Stimulated activated naive B cell treated with anti-CD40 and anti-IgM and Interleukin-4, amounts not matched to agents 10 μg/mL and 1 μg/mL and 100 μg/mL, for 72 hours (primary cell): ENCODE data around the gene GABRA4.

Experiments used
- ATAC-seq, 2 donors: fragments of 150-1000 bp; cut with Tn5 transposase; replicated peaks; 2 replicates each; pipeline ENCODE4 v1.10.0; 2021; ENCODE audit warnings: moderate library complexity in 1 of 2
- DNase-seq: peaks from one replicate; pipeline ENCODE4 v3.0.0; 2021
- H3K27ac Mint-ChIP-seq: one replicate; pipeline ENCODE4 v1.8.0; 2022; ENCODE audit warnings: mild to moderate bottlenecking, mixed read lengths
- H3K27me3 Mint-ChIP-seq, 2 donors: one replicate each; pipeline ENCODE4 v1.8.0; 2022; ENCODE audit warnings: mixed read lengths in 2 of 2
- H3K36me3 Mint-ChIP-seq, 2 donors: one replicate each; pipeline ENCODE4 v1.8.0; 2022; ENCODE audit warnings: mixed read lengths in 2 of 2, mild to moderate bottlenecking in 1 of 2
- H3K4me1 Mint-ChIP-seq, 2 donors: one replicate each; pipeline ENCODE4 v1.8.0; 2022; ENCODE audit warnings: mixed read lengths in 2 of 2, mild to moderate bottlenecking in 1 of 2
- H3K4me3 Mint-ChIP-seq, 2 donors: one replicate each; pipeline ENCODE4 v1.8.0; 2022; ENCODE audit warnings: mild to moderate bottlenecking in 2 of 2, mixed read lengths in 2 of 2, moderate library complexity in 1 of 2
- H3K9me3 Mint-ChIP-seq, 2 donors: one replicate each; pipeline ENCODE4 v1.8.0; 2022; ENCODE audit warnings: mixed read lengths in 2 of 2, mild to moderate bottlenecking in 1 of 2

Gene GABRA4

GRCh38 chr4:46958742-46959488 lies 34.5 kb downstream of the GABRA4 start:
- ATAC-seq, result no peak
- no peaks in the 10 kb centered on the region for H3K27me3 Mint-ChIP-seq
- H3K27ac Mint-ChIP-seq, result no peak overlapping the region
- no peaks in the 10 kb centered on the region for H3K4me1 Mint-ChIP-seq
- no peak for DNase-seq
- H3K9me3 Mint-ChIP-seq, result no peaks in the 10 kb centered on the region
- no peak overlapping the region for H3K4me3 Mint-ChIP-seq
- H3K36me3 Mint-ChIP-seq, result no peaks in the 10 kb centered on the region

GRCh38 chr4:46956451-46956850 lies 36.9 kb downstream of the GABRA4 start:
- Mint-ChIP-seq H3K9me3 (no peaks in the 10 kb centered on the region), H3K4me1 (no peaks in the 10 kb centered on the region), H3K36me3 (no peaks in the 10 kb centered on the region), H3K27me3 (no peaks in the 10 kb centered on the region), H3K27ac (no peak overlapping the region), H3K4me3 (no peak overlapping the region)
- DNase-seq, result no peak
- ATAC-seq, result no peak

GRCh38 chr4:46955601-46956000 lies 37.8 kb downstream of the GABRA4 start:
- Mint-ChIP-seq H3K27me3 (no peaks in the 10 kb centered on the region), H3K36me3 (no peaks in the 10 kb centered on the region), H3K27ac (no peak overlapping the region), H3K4me1 (no peaks in the 10 kb centered on the region), H3K9me3 (no peaks in the 10 kb centered on the region), H3K4me3 (no peak overlapping the region)
- no peak for ATAC-seq
- no peak for DNase-seq

GRCh38 chr4:46954643-46955042 lies 38.7 kb downstream of the GABRA4 start:
- Mint-ChIP-seq H3K9me3 (no peaks in the 10 kb centered on the region), H3K4me3 (no peak overlapping the region), H3K4me1 (no peaks in the 10 kb centered on the region), H3K27ac (no peak overlapping the region), H3K36me3 (no peaks in the 10 kb centered on the region), H3K27me3 (no peaks in the 10 kb centered on the region)
- ATAC-seq (no peak), DNase-seq (no peak)

- no peaks in the 10 kb centered on the region for H3K27me3 Mint-ChIP-seq
- no peak for ATAC-seq
These were observed 39.8 kb downstream of the GABRA4 start for GRCh38 chr4:46953564-46953963.

GRCh38 chr4:46952451-46952850 lies 40.9 kb downstream of the GABRA4 start:
- ATAC-seq, result no peak
- H3K27ac Mint-ChIP-seq, result no peak overlapping the region
- H3K27me3 Mint-ChIP-seq, result no peaks in the 10 kb centered on the region
- H3K36me3 Mint-ChIP-seq, result no peaks in the 10 kb centered on the region
- no peak overlapping the region for H3K4me3 Mint-ChIP-seq
- no peak for DNase-seq
- no peaks in the 10 kb centered on the region for H3K9me3 Mint-ChIP-seq
- no peaks in the 10 kb centered on the region for H3K4me1 Mint-ChIP-seq

More at GRCh38 chr4:46953564-46953963, 39.8 kb downstream of the GABRA4 start:
- H3K27ac Mint-ChIP-seq, result no peak overlapping the region
- no peaks in the 10 kb centered on the region for H3K4me1 Mint-ChIP-seq
- no peaks in the 10 kb centered on the region for H3K36me3 Mint-ChIP-seq
- DNase-seq, result no peak
- H3K9me3 Mint-ChIP-seq, result no peaks in the 10 kb centered on the region
- no peak overlapping the region for H3K4me3 Mint-ChIP-seq

GRCh38 chr4:46950826-46951225 lies 42.6 kb downstream of the GABRA4 start:
- Mint-ChIP-seq H3K4me1 (no peaks in the 10 kb centered on the region), H3K27me3 (no peaks in the 10 kb centered on the region), H3K9me3 (no peaks in the 10 kb centered on the region), H3K36me3 (no peaks in the 10 kb centered on the region), H3K27ac (no peak overlapping the region), H3K4me3 (no peak overlapping the region)
- ATAC-seq (no peak), DNase-seq (no peak)

GRCh38 chr4:46949822-46950221 lies 43.6 kb downstream of the GABRA4 start:
- DNase-seq, result no peak
- Mint-ChIP-seq H3K4me1 (no peaks in the 10 kb centered on the region), H3K36me3 (no peaks in the 10 kb centered on the region), H3K27ac (no peak overlapping the region), H3K27me3 (no peaks in the 10 kb centered on the region), H3K9me3 (no peaks in the 10 kb centered on the region), H3K4me3 (no peak overlapping the region)
- ATAC-seq, result no peak

GRCh38 chr4:46947541-46947940 lies 45.8 kb downstream of the GABRA4 start:
- Mint-ChIP-seq H3K36me3 (no peaks in the 10 kb centered on the region), H3K4me3 (no peak overlapping the region), H3K9me3 (no peaks in the 10 kb centered on the region), H3K27me3 (no peaks in the 10 kb centered on the region), H3K27ac (no peak overlapping the region), H3K4me1 (no peaks in the 10 kb centered on the region)
- no peak for DNase-seq
- ATAC-seq, result no peak

- ATAC-seq, result no peak
- H3K36me3 Mint-ChIP-seq, result no peaks in the 10 kb centered on the region
- no peak for DNase-seq
- no peak overlapping the region for H3K27ac Mint-ChIP-seq
- H3K27me3 Mint-ChIP-seq, result no peaks in the 10 kb centered on the region
- no peaks in the 10 kb centered on the region for H3K4me1 Mint-ChIP-seq
- H3K9me3 Mint-ChIP-seq, result no peaks in the 10 kb centered on the region
- no peak overlapping the region for H3K4me3 Mint-ChIP-seq
These were observed 46.4 kb downstream of the GABRA4 start for GRCh38 chr4:46946919-46947536.

GRCh38 chr4:46945062-46945461 lies 48.3 kb downstream of the GABRA4 start:
- ATAC-seq, result no peak
- no peaks in the 10 kb centered on the region for H3K4me1 Mint-ChIP-seq
- no peaks in the 10 kb centered on the region for H3K36me3 Mint-ChIP-seq

GRCh38 chr4:46944345-46944744 lies 49.0 kb downstream of the GABRA4 start:
- DNase-seq, result no peak
- Mint-ChIP-seq H3K4me3 (no peak overlapping the region), H3K36me3 (no peaks in the 10 kb centered on the region), H3K27me3 (no peaks in the 10 kb centered on the region), H3K27ac (no peak overlapping the region), H3K9me3 (no peaks in the 10 kb centered on the region), H3K4me1 (no peaks in the 10 kb centered on the region)
- no peak for ATAC-seq

More at GRCh38 chr4:46945062-46945461, 48.3 kb downstream of the GABRA4 start:
- Mint-ChIP-seq H3K27me3 (no peaks in the 10 kb centered on the region), H3K27ac (no peak overlapping the region), H3K4me3 (no peak overlapping the region), H3K9me3 (no peaks in the 10 kb centered on the region)
- no peak for DNase-seq

- no peak overlapping the region for H3K4me3 Mint-ChIP-seq
- DNase-seq, result no peak
These were observed 55.9 kb downstream of the GABRA4 start for GRCh38 chr4:46937493-46937892.

GRCh38 chr4:46934726-46935125 lies 58.7 kb downstream of the GABRA4 start:
- Mint-ChIP-seq H3K4me3 (no peak overlapping the region), H3K4me1 (no peaks in the 10 kb centered on the region), H3K27ac (no peak overlapping the region), H3K9me3 (no peaks in the 10 kb centered on the region), H3K27me3 (no peaks in the 10 kb centered on the region), H3K36me3 (no peaks in the 10 kb centered on the region)
- ATAC-seq (no peak), DNase-seq (no peak)

More at GRCh38 chr4:46937493-46937892, 55.9 kb downstream of the GABRA4 start:
- no peak for ATAC-seq
- no peaks in the 10 kb centered on the region for H3K27me3 Mint-ChIP-seq
- no peaks in the 10 kb centered on the region for H3K4me1 Mint-ChIP-seq
- H3K27ac Mint-ChIP-seq, result no peak overlapping the region
- no peaks in the 10 kb centered on the region for H3K9me3 Mint-ChIP-seq
- no peaks in the 10 kb centered on the region for H3K36me3 Mint-ChIP-seq

GRCh38 chr4:46933686-46934085 lies 59.7 kb downstream of the GABRA4 start:
- no peaks in the 10 kb centered on the region for H3K27me3 Mint-ChIP-seq
- no peak for DNase-seq
- ATAC-seq, result no peak
- no peak overlapping the region for H3K27ac Mint-ChIP-seq
- no peak overlapping the region for H3K4me3 Mint-ChIP-seq
- H3K9me3 Mint-ChIP-seq, result no peaks in the 10 kb centered on the region
- no peaks in the 10 kb centered on the region for H3K4me1 Mint-ChIP-seq
- no peaks in the 10 kb centered on the region for H3K36me3 Mint-ChIP-seq
